A549 (cell line): Measurements from ENCODE around the gene FHIT. TPM values are rescaled to one million over a fixed set of nuclear protein-coding genes. Genes with fewer than 3 reads are reported as not detected.

Experiments used
- ATAC-seq, 2 experiments: fragments of 200-7000 bp in 1 of 2; fragments of >200 bp in 1 of 2; cut with Nextera tagmentation in 1 of 2; cut with Tn5 transposase in 1 of 2; 3 replicates each; pipeline versions ENCODE4 v1.8.0 to v1.9.1; 2018 to 2020; ENCODE audit warnings: mild to moderate bottlenecking in 1 of 2, moderate library complexity in 1 of 2
- CTCF ChIA-PET: fragments of 300-600 bp; sonication (Branson Sonifier 250); formaldehyde crosslinking; extraction: SDS; loops from one replicate; lab custom pipeline; 2021; ENCODE audit warnings: antibody characterized with exemption, inconsistent platforms; lab: Yijun Ruan, JAX
- POLR2A ChIA-PET: fragments of 350-600 bp; formaldehyde crosslinking; extraction: SDS; loops from one replicate; lab custom pipeline; 2021; ENCODE audit warnings: antibody characterized with exemption, inconsistent platforms; lab: Yijun Ruan, JAX
- DNase-seq, 2 experiments: peaks; one replicate each; pipeline versions ENCODE4 v3.0.0 to v3.0.0-alpha.2; 2011 to 2016; ENCODE audit warnings: low read depth in 1 of 2, low spot score in 1 of 2
- FAIRE-seq: peaks from 2 replicates; lab custom pipeline; 2011; peaks lifted over from hg19 to GRCh38; lab: Jason Lieb, UNC
- H3K27ac ChIP-seq, 2 experiments: fragments of >200 bp; sonication (Bioruptor Twin); formaldehyde crosslinking; 3 replicates each; pipeline ENCODE4 v1.5.1; 2016 to 2017
- H3K4me1 ChIP-seq: fragments of >200 bp; sonication (Bioruptor Twin); formaldehyde crosslinking; 3 replicates; pipeline ENCODE4 v1.6.1; 2016
- H3K4me2 ChIP-seq: fragments of >200 bp; sonication (Bioruptor Twin); formaldehyde crosslinking; 3 replicates; pipeline ENCODE4 v1.6.1; 2016
- H3K4me3 ChIP-seq: fragments of >200 bp; sonication (Bioruptor Twin); formaldehyde crosslinking; 3 replicates; pipeline ENCODE4 v1.5.1; 2016
- H3K9me3 ChIP-seq: fragments of >200 bp; sonication (Bioruptor Twin); formaldehyde crosslinking; 3 replicates; pipeline ENCODE4 v1.6.1; 2016
- BHLHE40 ChIP-seq: IDR thresholded peaks from 2 replicates; pipeline ENCODE4 v1.6.1; 2012; ENCODE audit warnings: low read depth, low read length, inconsistent platforms
- CBX8 ChIP-seq: fragments of 200-600 bp; sonication (generic); IDR thresholded peaks from 2 replicates; pipeline ENCODE4 v1.6.1; 2016
- CHD2 ChIP-seq: fragments of 150-350 bp; IDR thresholded peaks from 2 replicates; pipeline ENCODE4 v1.6.1; 2014; ENCODE audit warnings: low read length; ENCODE audit not compliant: partially characterized antibody
- ESRRA ChIP-seq: fragments of 150-350 bp; IDR thresholded peaks from 2 replicates; pipeline ENCODE4 v1.6.1; 2014; ENCODE audit warnings: mild to moderate bottlenecking, low read length, borderline replicate concordance
- FOSB ChIP-seq: fragments of 250-450 bp; sonication (Bioruptor Pico); IDR thresholded peaks from 2 replicates; pipeline ENCODE4 v1.5.0; 2020; ENCODE audit warnings: mild to moderate bottlenecking, moderate library complexity
- MAZ ChIP-seq: fragments of 150-350 bp; IDR thresholded peaks from 2 replicates; pipeline ENCODE4 v1.6.1; 2014; ENCODE audit warnings: antibody characterized with exemption, low read depth, low read length, borderline replicate concordance
- NR3C1 ChIP-seq: fragments of >200 bp; sonication (Bioruptor Twin); formaldehyde crosslinking; IDR thresholded peaks from 3 replicates; pipeline ENCODE4 v1.6.1; 2017
- POLR2AphosphoS2 ChIP-seq: conservative IDR thresholded peaks from 2 replicates; pipeline ENCODE4 v1.6.1; 2012; ENCODE audit warnings: low read length, improper control_type of control experiment, inconsistent platforms
- SREBF2 ChIP-seq: fragments of 450-650 bp; IDR thresholded peaks from 2 replicates; pipeline ENCODE4 v1.6.1; 2014; ENCODE audit warnings: mild to moderate bottlenecking, moderate library complexity
- TFCP2L1 ChIP-seq: fragments of 250-450 bp; sonication (Bioruptor Pico); IDR thresholded peaks from 2 replicates; pipeline ENCODE4 v1.5.0; 2021; ENCODE audit warnings: mild to moderate bottlenecking
- ZC3H11A ChIP-seq: fragments of 450-650 bp; IDR thresholded peaks from 2 replicates; pipeline ENCODE4 v1.6.1; 2014; ENCODE audit warnings: antibody characterized with exemption, mild to moderate bottlenecking
- ZFP36 ChIP-seq: fragments of 450-650 bp; IDR thresholded peaks from 2 replicates; pipeline ENCODE4 v1.6.1; 2014; ENCODE audit warnings: borderline replicate concordance; ENCODE audit not compliant: partially characterized antibody
- ZSCAN20 ChIP-seq: fragments of 250-450 bp; sonication (Bioruptor Pico); IDR thresholded peaks from 2 replicates; pipeline ENCODE4 v1.8.0; 2022; ENCODE audit warnings: mild to moderate bottlenecking, moderate library complexity
- WGBS: methylation state at CpG from one replicate; pipeline ENCODE4 v1.1.6; 2017; ENCODE audit errors: missing lambda C conversion rate; 5-methylcytosine and 5-hydroxymethylcytosine counted together
- polyA plus RNA-seq, 4 experiments: library from polyadenylated mRNA; depleted of rRNA in 3 of 4; stranded (reverse); fragments of >200 nt; fragmentation: RNase III in 1 of 4; extraction: RNeasy Plus Mini Kit Qiagen cat#74134 plus additional on column Dnase treatment in 1 of 4; gene quantifications; 2 replicates in 3 of 4; 3 replicates in 1 of 4; pipeline ENCODE4 v1.2.3, GENCODE V29; 2011 to 2017
- TF ChIP-seq, protein P1 (sequence below): fragments of >200 bp; sonication (Bioruptor Twin); formaldehyde crosslinking; IDR thresholded peaks from 2 replicates; pipeline ENCODE4 v1.6.1; 2016
- TF ChIP-seq, protein P2 (sequence below): fragments of 450-650 bp; IDR thresholded peaks from 2 replicates; pipeline ENCODE4 v1.6.1; 2014; ENCODE audit warnings: antibody characterized with exemption
- TF ChIP-seq, protein P3 (sequence below): fragments of 250-450 bp; sonication (Bioruptor Pico); IDR thresholded peaks from 2 replicates; pipeline ENCODE4 v1.5.0; 2021; ENCODE audit warnings: mild to moderate bottlenecking, moderate library complexity, borderline replicate concordance
- TF ChIP-seq, protein P4 (sequence below): fragments of >200 bp; sonication (Bioruptor Twin); formaldehyde crosslinking; IDR thresholded peaks from 3 replicates; pipeline ENCODE4 v1.5.1; 2016
- TF ChIP-seq, protein P5 (sequence below): IDR thresholded peaks from 2 replicates; pipeline ENCODE4 v1.6.1; 2012
- TF ChIP-seq, protein P6 (sequence below): fragments of 150-350 bp; IDR thresholded peaks from 2 replicates; pipeline ENCODE4 v1.6.1; 2014; ENCODE audit warnings: low read depth, mild to moderate bottlenecking, low read length
- TF ChIP-seq, protein P7 (sequence below): fragments of 200-600 bp; sonication (generic); IDR thresholded peaks from 2 replicates; pipeline ENCODE4 v1.6.1; 2016; ENCODE audit warnings: antibody characterized with exemption, mild to moderate bottlenecking, moderate library complexity

Gene FHIT
- polyA plus RNA-seq, 2 of the 4 experiments (the other 2 are of a cell fraction), result 0.76 to 0.92 TPM

DNA sequence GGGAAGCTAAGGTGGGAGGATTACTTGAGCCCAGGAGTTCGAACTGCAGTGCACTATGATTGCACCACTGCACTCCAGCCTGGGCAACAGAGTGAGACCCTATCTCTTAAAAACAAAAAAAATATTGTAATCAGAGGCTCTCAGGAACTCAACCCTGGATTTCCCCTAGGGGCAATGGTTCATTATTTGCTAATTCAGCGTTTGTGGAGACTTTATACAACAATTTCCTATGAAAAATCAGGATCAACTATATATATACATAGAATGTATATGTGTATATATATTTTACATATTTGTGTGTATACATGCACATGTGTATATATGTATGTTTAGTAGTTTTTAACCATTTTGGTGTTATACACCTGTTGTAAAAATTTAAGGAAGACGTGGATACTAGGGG is 463.1 kb downstream of the FHIT start (continued):
- TF ChIP-seq, protein P1, sequence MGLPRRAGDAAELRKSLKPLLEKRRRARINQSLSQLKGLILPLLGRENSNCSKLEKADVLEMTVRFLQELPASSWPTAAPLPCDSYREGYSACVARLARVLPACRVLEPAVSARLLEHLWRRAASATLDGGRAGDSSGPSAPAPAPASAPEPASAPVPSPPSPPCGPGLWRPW, result no peak

DNA sequence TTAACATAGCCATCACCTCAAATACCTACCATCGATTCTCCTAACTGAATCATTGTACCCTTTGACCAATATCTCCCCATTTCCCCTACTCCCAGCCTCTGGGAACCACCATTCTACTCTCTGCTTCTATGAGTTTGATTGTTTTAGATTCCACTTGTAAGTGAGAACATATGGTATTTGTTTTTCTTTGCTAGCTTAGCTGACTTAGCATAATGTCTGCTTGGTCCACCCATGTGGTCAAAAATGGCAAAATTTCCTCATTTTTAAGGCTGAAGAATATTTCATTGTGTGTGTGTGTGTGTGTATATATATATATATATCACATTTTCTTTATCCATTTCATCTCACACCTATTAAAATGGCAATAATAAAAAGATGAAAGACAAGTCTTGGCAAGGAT is 469.3 kb downstream of the FHIT start:
- Histone ChIP-seq H3K4me3 (no peak overlapping the region), H3K4me1 (no peaks in the 10 kb centered on the region), H3K4me2 (no peak overlapping the region), H3K27ac (no peak overlapping the region), H3K9me3 (no peaks in the 10 kb centered on the region)
- TF ChIP-seq TFCP2L1 (CRISPR knock-in tag) (no peak), BHLHE40 (no peak), ZC3H11A (no peak), ZFP36 (no peak), POLR2AphosphoS2 (no peak), ESRRA (no peak)
- TF ChIP-seq, protein P2, sequence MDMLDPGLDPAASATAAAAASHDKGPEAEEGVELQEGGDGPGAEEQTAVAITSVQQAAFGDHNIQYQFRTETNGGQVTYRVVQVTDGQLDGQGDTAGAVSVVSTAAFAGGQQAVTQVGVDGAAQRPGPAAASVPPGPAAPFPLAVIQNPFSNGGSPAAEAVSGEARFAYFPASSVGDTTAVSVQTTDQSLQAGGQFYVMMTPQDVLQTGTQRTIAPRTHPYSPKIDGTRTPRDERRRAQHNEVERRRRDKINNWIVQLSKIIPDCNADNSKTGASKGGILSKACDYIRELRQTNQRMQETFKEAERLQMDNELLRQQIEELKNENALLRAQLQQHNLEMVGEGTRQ, result no peak
- FAIRE-seq (no peak), ATAC-seq (no peak), DNase-seq (no peak)
- ChIA-PET POLR2A (no interaction called here), CTCF (no interaction called here)
- 0% methylated on average over 1 of the region's 1 CpG for WGBS

DNA sequence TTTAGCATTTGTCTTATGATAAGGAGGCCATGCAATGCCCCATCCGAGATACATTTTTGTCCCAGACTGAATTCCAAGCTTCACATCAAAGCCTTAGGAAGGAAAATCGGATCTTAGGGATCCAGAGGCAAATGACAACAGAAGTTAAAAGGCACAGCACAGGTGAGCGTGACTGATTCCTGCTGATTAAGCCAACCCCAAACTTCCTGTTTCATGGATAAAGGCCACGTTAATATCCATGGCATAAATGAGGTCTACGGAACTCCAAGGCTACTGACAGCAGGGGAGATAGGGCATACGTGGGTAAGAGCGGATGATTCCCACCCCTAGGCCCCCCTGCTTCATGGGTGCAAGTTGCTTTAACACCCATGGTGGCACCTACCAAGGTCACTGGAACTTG is 471.6 kb downstream of the FHIT start:
- CTCF ChIA-PET, result no interaction called here
- 28% methylated on average over 6 of the region's 7 CpGs for WGBS

More for the DNA sequence above, 471.6 kb downstream of the FHIT start:
- Histone ChIP-seq H3K4me2 (no peak overlapping the region), H3K27ac (no peak overlapping the region), H3K4me3 (no peak overlapping the region), H3K4me1 (no peaks in the 10 kb centered on the region), H3K9me3 (no peaks in the 10 kb centered on the region; the same call in 2 of the 3 replicates)
- DNase-seq, result no peak
- no peak for ATAC-seq
- POLR2A ChIA-PET, result no interaction called here
- TF ChIP-seq, protein P3, sequence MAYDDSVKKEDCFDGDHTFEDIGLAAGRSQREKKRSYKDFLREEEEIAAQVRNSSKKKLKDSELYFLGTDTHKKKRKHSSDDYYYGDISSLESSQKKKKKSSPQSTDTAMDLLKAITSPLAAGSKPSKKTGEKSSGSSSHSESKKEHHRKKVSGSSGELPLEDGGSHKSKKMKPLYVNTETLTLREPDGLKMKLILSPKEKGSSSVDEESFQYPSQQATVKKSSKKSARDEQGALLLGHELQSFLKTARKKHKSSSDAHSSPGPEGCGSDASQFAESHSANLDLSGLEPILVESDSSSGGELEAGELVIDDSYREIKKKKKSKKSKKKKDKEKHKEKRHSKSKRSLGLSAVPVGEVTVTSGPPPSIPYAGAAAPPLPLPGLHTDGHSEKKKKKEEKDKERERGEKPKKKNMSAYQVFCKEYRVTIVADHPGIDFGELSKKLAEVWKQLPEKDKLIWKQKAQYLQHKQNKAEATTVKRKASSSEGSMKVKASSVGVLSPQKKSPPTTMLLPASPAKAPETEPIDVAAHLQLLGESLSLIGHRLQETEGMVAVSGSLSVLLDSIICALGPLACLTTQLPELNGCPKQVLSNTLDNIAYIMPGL, result no peak
- TF ChIP-seq CBX8 (no peak), ZSCAN20 (CRISPR knock-in tag) (no peak), CHD2 (no peak), NR3C1 (no peak), SREBF2 (no peak), MAZ (no peak), TFCP2L1 (CRISPR knock-in tag) (no peak), FOSB (no peak), ESRRA (no peak)
- TF ChIP-seq, protein P4, sequence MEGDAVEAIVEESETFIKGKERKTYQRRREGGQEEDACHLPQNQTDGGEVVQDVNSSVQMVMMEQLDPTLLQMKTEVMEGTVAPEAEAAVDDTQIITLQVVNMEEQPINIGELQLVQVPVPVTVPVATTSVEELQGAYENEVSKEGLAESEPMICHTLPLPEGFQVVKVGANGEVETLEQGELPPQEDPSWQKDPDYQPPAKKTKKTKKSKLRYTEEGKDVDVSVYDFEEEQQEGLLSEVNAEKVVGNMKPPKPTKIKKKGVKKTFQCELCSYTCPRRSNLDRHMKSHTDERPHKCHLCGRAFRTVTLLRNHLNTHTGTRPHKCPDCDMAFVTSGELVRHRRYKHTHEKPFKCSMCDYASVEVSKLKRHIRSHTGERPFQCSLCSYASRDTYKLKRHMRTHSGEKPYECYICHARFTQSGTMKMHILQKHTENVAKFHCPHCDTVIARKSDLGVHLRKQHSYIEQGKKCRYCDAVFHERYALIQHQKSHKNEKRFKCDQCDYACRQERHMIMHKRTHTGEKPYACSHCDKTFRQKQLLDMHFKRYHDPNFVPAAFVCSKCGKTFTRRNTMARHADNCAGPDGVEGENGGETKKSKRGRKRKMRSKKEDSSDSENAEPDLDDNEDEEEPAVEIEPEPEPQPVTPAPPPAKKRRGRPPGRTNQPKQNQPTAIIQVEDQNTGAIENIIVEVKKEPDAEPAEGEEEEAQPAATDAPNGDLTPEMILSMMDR, result no peak
- TF ChIP-seq, protein P5, sequence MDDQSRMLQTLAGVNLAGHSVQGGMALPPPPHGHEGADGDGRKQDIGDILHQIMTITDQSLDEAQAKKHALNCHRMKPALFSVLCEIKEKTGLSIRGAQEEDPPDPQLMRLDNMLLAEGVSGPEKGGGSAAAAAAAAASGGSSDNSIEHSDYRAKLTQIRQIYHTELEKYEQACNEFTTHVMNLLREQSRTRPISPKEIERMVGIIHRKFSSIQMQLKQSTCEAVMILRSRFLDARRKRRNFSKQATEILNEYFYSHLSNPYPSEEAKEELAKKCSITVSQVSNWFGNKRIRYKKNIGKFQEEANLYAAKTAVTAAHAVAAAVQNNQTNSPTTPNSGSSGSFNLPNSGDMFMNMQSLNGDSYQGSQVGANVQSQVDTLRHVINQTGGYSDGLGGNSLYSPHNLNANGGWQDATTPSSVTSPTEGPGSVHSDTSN, result no peak
- TF ChIP-seq, protein P6, sequence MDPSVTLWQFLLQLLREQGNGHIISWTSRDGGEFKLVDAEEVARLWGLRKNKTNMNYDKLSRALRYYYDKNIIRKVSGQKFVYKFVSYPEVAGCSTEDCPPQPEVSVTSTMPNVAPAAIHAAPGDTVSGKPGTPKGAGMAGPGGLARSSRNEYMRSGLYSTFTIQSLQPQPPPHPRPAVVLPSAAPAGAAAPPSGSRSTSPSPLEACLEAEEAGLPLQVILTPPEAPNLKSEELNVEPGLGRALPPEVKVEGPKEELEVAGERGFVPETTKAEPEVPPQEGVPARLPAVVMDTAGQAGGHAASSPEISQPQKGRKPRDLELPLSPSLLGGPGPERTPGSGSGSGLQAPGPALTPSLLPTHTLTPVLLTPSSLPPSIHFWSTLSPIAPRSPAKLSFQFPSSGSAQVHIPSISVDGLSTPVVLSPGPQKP, result no peak
- TF ChIP-seq, protein P7, sequence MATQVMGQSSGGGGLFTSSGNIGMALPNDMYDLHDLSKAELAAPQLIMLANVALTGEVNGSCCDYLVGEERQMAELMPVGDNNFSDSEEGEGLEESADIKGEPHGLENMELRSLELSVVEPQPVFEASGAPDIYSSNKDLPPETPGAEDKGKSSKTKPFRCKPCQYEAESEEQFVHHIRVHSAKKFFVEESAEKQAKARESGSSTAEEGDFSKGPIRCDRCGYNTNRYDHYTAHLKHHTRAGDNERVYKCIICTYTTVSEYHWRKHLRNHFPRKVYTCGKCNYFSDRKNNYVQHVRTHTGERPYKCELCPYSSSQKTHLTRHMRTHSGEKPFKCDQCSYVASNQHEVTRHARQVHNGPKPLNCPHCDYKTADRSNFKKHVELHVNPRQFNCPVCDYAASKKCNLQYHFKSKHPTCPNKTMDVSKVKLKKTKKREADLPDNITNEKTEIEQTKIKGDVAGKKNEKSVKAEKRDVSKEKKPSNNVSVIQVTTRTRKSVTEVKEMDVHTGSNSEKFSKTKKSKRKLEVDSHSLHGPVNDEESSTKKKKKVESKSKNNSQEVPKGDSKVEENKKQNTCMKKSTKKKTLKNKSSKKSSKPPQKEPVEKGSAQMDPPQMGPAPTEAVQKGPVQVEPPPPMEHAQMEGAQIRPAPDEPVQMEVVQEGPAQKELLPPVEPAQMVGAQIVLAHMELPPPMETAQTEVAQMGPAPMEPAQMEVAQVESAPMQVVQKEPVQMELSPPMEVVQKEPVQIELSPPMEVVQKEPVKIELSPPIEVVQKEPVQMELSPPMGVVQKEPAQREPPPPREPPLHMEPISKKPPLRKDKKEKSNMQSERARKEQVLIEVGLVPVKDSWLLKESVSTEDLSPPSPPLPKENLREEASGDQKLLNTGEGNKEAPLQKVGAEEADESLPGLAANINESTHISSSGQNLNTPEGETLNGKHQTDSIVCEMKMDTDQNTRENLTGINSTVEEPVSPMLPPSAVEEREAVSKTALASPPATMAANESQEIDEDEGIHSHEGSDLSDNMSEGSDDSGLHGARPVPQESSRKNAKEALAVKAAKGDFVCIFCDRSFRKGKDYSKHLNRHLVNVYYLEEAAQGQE, result no peak
- FAIRE-seq, result no peak
